OCI-LY3 (cell line): Measurements from ENCODE around the gene AMACR.

Experiments used
- EZH2phosphoT487 ChIP-seq: fragments of 200-600 bp; shearing (Covaris generic); IDR thresholded peaks from 2 replicates; pipeline ENCODE4 v1.6.1; 2018; ENCODE audit warnings: antibody characterized with exemption, mixed run types, low read depth
- TF ChIP-seq, protein P1 (sequence below): fragments of 200-600, 300-600 bp; sonication (generic); IDR thresholded peaks from 2 replicates; pipeline ENCODE4 v1.5.1; 2014; ENCODE audit warnings: antibody characterized with exemption, low read length, low read depth

DNA sequence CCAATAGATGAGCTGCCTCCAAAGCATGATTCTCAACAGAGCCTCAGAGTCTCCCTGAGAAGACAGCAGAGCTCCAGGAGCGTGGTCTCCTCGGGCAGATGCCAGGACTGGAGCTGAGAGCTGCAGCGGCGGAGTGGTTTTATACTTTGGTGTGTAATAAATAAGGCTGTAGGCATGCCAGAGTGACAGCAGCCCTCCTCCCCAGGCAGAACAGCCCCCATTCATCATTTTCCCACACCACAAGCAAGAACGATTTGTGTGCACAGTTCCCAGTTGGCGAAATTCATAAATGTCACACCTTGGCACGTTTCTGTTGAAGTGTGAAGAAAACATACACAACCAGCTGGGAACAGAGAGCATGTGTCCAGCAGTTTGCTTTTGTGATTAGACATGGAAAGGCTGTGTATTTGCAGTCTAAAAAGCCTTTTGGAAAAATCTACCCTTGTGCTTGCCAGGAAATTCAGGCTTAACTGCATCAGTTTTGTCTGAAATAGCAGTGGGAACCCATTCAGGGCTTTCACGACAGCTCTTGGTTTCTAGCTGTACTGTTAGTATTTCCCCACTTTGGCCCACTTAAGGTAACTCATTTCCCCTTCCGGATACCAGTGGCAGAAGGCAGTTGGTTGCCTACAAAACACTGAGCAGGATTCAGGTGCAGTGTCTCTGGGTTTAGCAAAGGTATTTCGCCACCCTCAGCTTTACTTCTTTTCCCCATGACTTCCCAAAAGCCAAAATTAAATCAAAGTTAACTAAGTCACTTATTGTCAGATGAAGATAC, 35.4 kb upstream of the AMACR start, which contains the start of gene C1QTNF3:
- TF ChIP-seq, protein P1, sequence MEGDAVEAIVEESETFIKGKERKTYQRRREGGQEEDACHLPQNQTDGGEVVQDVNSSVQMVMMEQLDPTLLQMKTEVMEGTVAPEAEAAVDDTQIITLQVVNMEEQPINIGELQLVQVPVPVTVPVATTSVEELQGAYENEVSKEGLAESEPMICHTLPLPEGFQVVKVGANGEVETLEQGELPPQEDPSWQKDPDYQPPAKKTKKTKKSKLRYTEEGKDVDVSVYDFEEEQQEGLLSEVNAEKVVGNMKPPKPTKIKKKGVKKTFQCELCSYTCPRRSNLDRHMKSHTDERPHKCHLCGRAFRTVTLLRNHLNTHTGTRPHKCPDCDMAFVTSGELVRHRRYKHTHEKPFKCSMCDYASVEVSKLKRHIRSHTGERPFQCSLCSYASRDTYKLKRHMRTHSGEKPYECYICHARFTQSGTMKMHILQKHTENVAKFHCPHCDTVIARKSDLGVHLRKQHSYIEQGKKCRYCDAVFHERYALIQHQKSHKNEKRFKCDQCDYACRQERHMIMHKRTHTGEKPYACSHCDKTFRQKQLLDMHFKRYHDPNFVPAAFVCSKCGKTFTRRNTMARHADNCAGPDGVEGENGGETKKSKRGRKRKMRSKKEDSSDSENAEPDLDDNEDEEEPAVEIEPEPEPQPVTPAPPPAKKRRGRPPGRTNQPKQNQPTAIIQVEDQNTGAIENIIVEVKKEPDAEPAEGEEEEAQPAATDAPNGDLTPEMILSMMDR = no peak
- TF ChIP-seq EZH2phosphoT487 = no peak
